ENCODE results near the gene DUSP11.
"Not testable (repeated sequence)": the region's sequence is repeated elsewhere in the genome, so short reads cannot be mapped to it uniquely, and the experiment has no call there.

DUSP11 gene

DNA sequence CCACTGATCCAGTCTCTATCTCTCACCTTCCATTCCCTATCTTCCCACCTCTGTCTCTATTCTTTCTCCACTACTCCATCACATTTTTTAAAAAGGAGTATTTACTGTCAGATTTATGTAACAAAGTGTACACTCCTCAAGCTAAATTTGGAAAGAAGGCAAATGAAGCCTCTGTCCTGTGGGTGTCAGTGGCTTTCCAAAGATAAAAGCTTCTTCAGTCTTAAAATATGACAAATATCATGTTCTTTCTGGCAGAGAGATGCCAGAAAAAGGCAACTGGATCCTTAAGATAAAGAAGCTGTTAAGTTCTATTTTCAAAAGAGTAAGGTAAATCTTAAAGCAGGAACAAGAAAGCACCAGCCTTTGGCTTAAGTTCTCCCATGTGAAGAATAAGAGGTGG is 7.1 kb downstream of the DUSP11 start:
- no peak overlapping the region for H3K4me3 ChIP-seq (ENCODE audit: low read depth, low read length)

DNA sequence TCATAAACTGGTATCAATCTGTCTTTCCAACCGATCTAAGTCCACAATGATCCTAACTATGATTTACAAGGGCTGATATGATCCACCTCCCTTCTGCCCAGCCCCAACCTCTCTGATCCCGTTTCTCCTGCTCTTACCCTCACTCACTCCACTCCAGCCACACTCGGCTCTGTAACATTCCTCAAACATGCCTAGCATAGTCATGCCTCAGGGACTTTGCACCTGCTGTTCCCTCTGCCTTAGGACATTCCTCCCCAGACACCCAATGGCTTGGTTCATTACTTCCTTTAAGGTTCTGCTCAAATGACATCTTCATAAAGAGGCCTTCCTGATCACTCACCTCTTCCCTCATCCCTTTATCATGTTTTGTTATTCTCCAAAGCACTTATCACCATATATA is 9.2 kb downstream of the DUSP11 start:
- Histone ChIP-seq H3K36me3 (ENCODE audit: control insufficient read depth, insufficient read depth, low read length) (peaks cover 66% of the 10 kb centered on the region), H3K4me1 (ENCODE audit: control insufficient read depth, insufficient read depth, low read length) (no peaks in the 10 kb centered on the region), H3K4me3 (ENCODE audit: low read depth, low read length) (no peak overlapping the region), H3K27ac (ENCODE audit: low read depth, low read length) (no peak overlapping the region), H3K9me3 (ENCODE audit: control insufficient read depth, insufficient read depth, low read depth, low read length) (no peaks in the 10 kb centered on the region), H3K9ac (ENCODE audit: low read length) (no peak overlapping the region), H3K27me3 (ENCODE audit: control insufficient read depth, insufficient read depth, low read length) (no peaks in the 10 kb centered on the region)

More for the DNA sequence above, 7.1 kb downstream of the DUSP11 start:
- Histone ChIP-seq H3K27ac (ENCODE audit: low read depth, low read length) (no peak overlapping the region), H3K27me3 (ENCODE audit: control insufficient read depth, insufficient read depth, low read length) (no peaks in the 10 kb centered on the region), H3K9ac (ENCODE audit: low read length) (no peak overlapping the region), H3K9me3 (ENCODE audit: control insufficient read depth, insufficient read depth, low read depth, low read length) (no peaks in the 10 kb centered on the region), H3K36me3 (ENCODE audit: control insufficient read depth, insufficient read depth, low read length) (peaks cover 66% of the 10 kb centered on the region), H3K4me1 (ENCODE audit: control insufficient read depth, insufficient read depth, low read length) (no peaks in the 10 kb centered on the region)

DNA sequence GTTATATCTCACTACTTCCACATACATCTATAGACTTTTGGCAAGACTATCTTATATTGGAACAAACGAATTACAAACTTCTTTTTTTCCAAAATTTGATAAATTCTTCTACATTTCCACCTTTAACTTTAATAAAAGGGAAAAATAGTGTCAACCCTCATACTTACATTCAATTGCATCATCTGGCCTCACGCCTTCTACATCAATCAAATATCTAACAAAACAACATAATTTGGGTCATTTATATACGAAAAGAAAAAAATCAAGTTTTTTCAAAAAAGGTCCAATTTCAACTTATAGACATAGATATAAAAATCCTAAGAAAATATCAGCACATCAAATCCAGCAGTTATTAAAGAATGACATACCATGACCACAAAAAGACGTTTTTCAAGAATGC is 12.9 kb downstream of the DUSP11 start:
- Histone ChIP-seq H3K27me3 (ENCODE audit: control insufficient read depth, insufficient read depth, low read length) (no peaks in the 10 kb centered on the region), H3K4me3 (ENCODE audit: low read depth, low read length) (no peak overlapping the region), H3K9ac (ENCODE audit: low read length) (no peak overlapping the region), H3K36me3 (ENCODE audit: control insufficient read depth, insufficient read depth, low read length) (peaks cover 64% of the 10 kb centered on the region), H3K27ac (ENCODE audit: low read depth, low read length) (no peak overlapping the region), H3K9me3 (ENCODE audit: control insufficient read depth, insufficient read depth, low read depth, low read length) (no peaks in the 10 kb centered on the region), H3K4me1 (ENCODE audit: control insufficient read depth, insufficient read depth, low read length) (no peaks in the 10 kb centered on the region)

DNA sequence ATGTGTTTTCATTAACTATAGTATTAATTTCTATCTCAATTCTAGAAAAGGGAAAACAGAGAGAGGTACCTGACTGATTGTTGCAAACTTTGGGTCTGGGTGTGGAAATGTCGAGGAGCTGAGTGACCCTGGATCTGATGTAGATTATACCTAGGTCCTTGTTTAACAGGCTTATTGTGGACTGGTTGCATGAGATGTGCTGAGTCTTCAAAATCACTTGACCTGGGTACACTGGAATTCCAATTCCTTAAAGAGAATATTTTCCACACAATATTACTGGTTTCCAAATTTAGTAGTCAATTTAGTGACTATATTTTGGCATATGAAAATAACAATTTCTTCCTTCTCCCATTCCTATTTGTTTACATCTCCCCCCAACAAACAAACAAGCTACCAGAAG is 13.6 kb downstream of the DUSP11 start:
- Histone ChIP-seq H3K9ac (ENCODE audit: low read length) (no peak overlapping the region), H3K36me3 (ENCODE audit: control insufficient read depth, insufficient read depth, low read length) (peaks cover 68% of the 10 kb centered on the region), H3K4me1 (ENCODE audit: control insufficient read depth, insufficient read depth, low read length) (no peaks in the 10 kb centered on the region), H3K4me3 (ENCODE audit: low read depth, low read length) (no peak overlapping the region), H3K27me3 (ENCODE audit: control insufficient read depth, insufficient read depth, low read length) (no peaks in the 10 kb centered on the region), H3K27ac (ENCODE audit: low read depth, low read length) (no peak overlapping the region), H3K9me3 (ENCODE audit: control insufficient read depth, insufficient read depth, low read depth, low read length) (no peaks in the 10 kb centered on the region)

DNA sequence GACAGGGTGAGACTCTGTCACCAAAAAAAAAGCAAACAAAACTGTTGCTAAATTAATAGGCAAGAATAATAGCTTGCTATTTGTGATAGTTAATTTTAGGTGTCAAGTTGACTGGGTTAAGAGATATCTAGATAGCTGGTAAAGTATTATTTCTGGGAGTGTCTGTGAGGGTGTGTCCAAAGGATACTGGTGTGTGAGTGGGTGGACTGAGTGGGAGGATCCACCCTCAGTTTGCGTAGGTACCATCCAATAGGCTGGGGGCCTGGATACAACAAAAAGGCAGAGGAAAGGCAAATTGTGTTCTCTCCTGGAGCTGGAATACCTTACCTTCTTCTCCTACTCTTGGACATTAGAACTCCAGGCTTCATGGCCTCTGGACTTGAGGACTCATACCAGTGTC is 15.0 kb downstream of the DUSP11 start:
- Histone ChIP-seq H3K9ac (ENCODE audit: low read length) (no peak overlapping the region), H3K27ac (ENCODE audit: low read depth, low read length) (no peak overlapping the region), H3K27me3 (ENCODE audit: control insufficient read depth, insufficient read depth, low read length) (no peaks in the 10 kb centered on the region), H3K4me3 (ENCODE audit: low read depth, low read length) (no peak overlapping the region), H3K4me1 (ENCODE audit: control insufficient read depth, insufficient read depth, low read length) (no peaks in the 10 kb centered on the region), H3K9me3 (ENCODE audit: control insufficient read depth, insufficient read depth, low read depth, low read length) (no peaks in the 10 kb centered on the region), H3K36me3 (ENCODE audit: control insufficient read depth, insufficient read depth, low read length) (peaks cover 77% of the 10 kb centered on the region)

DNA sequence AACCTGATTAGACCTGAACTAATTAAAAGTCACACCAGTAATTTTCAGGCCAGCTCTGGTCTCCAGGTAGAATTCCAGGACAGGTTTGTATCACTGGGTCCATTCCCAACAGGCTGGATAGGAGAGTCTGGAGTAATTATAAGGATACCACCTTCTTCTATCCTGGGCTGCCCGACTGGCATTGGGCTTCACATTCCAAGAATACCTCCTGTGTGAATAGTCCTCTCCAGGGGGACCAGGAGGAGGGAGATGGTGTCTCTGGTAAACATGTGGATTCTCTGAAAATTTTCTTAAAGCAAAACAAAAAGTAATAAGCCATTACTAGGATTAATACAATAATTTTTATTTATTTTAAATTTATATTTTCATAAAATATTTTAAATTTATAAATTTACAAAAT is 17.3 kb downstream of the DUSP11 start:
- no peak overlapping the region for H3K9ac ChIP-seq (ENCODE audit: low read length)
- H3K36me3 ChIP-seq (ENCODE audit: control insufficient read depth, insufficient read depth, low read length): peaks cover 70% of the 10 kb centered on the region
- no peaks in the 10 kb centered on the region for H3K4me1 ChIP-seq (ENCODE audit: control insufficient read depth, insufficient read depth, low read length)
- no peaks in the 10 kb centered on the region for H3K9me3 ChIP-seq (ENCODE audit: control insufficient read depth, insufficient read depth, low read depth, low read length)
- no peaks in the 10 kb centered on the region for H3K27me3 ChIP-seq (ENCODE audit: control insufficient read depth, insufficient read depth, low read length)
- H3K27ac ChIP-seq (ENCODE audit: low read depth, low read length): no peak overlapping the region
- H3K4me3 ChIP-seq (ENCODE audit: low read depth, low read length): no peak overlapping the region

DNA sequence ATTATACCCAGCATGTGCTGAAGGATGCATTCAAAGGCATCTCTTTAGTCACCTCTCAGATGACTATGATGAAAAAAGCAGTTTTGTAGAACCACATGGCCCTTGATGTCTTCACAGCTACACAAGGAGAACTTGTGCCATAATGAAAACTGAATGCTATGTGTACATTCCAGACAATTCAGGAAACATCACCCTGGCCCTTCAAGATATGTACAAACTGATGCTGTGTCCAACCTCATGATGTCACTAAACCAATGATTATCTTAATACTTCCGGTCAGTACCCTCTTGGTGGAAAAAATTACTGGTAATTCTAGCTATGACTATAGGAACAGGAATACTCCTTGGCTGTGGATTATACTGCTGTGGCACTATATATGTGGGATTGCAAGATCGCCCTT is 20.0 kb downstream of the DUSP11 start:
- no peaks in the 10 kb centered on the region for H3K4me1 ChIP-seq (ENCODE audit: control insufficient read depth, insufficient read depth, low read length)
- no peaks in the 10 kb centered on the region for H3K27me3 ChIP-seq (ENCODE audit: control insufficient read depth, insufficient read depth, low read length)
- H3K36me3 ChIP-seq (ENCODE audit: control insufficient read depth, insufficient read depth, low read length): peaks cover 65% of the 10 kb centered on the region
- H3K4me3 ChIP-seq (ENCODE audit: low read depth, low read length): no peak overlapping the region
- no peaks in the 10 kb centered on the region for H3K9me3 ChIP-seq (ENCODE audit: control insufficient read depth, insufficient read depth, low read depth, low read length)
- no peak overlapping the region for H3K27ac ChIP-seq (ENCODE audit: low read depth, low read length)
- no peak overlapping the region for H3K9ac ChIP-seq (ENCODE audit: low read length)

DNA sequence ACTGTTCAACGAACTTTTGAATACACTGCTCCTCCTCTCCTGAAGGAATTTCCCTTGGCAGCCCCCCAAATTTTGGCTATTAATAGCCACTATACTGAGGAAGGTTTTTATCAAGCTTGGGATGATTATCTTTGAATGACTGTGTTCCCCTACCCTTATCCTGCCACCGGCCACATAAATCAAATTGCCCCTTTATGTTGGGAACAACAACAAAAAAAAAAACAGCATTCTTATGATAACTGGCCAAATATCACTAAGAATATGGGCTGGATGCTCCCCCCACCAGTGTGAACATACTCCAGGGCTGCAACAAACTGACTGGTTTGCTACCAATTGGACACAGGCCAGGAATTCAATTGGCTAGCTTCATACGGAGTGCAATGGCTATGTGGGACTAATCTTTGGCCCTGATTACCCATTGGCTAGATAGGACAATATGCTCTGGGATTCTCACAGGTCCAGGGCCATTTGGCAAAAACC is 20.6 kb downstream of the DUSP11 start:
- Histone ChIP-seq H3K4me3 (ENCODE audit: low read depth, low read length) (no peak overlapping the region), H3K9ac (ENCODE audit: low read length) (no peak overlapping the region), H3K27ac (ENCODE audit: low read depth, low read length) (no peak overlapping the region), H3K9me3 (ENCODE audit: control insufficient read depth, insufficient read depth, low read depth, low read length) (no peaks in the 10 kb centered on the region), H3K36me3 (ENCODE audit: control insufficient read depth, insufficient read depth, low read length) (peaks cover 60% of the 10 kb centered on the region), H3K4me1 (ENCODE audit: control insufficient read depth, insufficient read depth, low read length) (no peaks in the 10 kb centered on the region), H3K27me3 (ENCODE audit: control insufficient read depth, insufficient read depth, low read length) (no peaks in the 10 kb centered on the region)

DNA sequence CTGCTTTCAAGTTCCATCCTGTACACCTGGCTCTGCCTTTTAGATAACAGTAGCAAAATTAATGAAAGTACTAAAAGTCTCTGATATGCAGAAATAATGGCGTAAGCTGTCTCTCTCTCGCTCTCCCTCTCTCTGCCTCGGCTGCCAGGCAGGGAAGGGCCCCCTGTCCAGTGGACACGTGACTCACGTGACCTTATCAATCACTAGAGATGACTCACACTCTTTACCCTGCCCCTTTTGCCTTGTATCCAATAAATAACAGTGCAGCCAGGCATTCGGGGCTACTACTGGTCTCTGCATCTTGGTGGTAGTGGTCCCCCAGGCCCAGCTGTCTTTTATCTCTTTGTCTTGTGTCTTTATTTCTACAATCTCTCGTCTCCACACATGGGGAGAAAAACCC is 25.6 kb downstream of the DUSP11 start:
- not testable (repeated sequence) for H3K4me3 ChIP-seq (ENCODE audit: low read depth, low read length); H3K9me3 ChIP-seq (ENCODE audit: control insufficient read depth, insufficient read depth, low read depth, low read length); H3K9ac ChIP-seq (ENCODE audit: low read length); H3K27me3 ChIP-seq (ENCODE audit: control insufficient read depth, insufficient read depth, low read length); H3K4me1 ChIP-seq (ENCODE audit: control insufficient read depth, insufficient read depth, low read length); H3K27ac ChIP-seq (ENCODE audit: low read depth, low read length)
- peaks cover 45% of the 10 kb centered on the region for H3K36me3 ChIP-seq (ENCODE audit: control insufficient read depth, insufficient read depth, low read length)

DNA sequence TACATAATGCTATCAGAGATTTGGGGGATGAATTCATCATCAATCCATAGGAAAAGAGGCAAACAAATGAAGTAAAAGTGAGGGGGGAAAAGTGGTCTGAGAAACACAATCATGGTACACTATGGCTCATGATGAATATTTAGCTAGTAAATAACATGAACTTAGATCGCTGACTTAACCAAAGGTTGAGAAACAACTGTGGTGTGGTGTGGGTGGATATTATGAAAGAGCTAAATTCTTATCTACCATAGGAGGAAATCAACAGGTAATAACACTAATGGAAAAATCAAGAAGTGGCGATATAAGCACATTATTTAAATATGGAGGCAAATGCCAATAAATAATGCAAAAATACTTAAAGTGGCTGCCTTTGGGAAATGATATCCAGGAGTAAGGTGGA is 30.6 kb downstream of the DUSP11 start:
- H3K4me1 ChIP-seq (ENCODE audit: control insufficient read depth, insufficient read depth, low read length): no peaks in the 10 kb centered on the region
- H3K36me3 ChIP-seq (ENCODE audit: control insufficient read depth, insufficient read depth, low read length): peaks cover 29% of the 10 kb centered on the region
- no peak overlapping the region for H3K27ac ChIP-seq (ENCODE audit: low read depth, low read length)
- H3K27me3 ChIP-seq (ENCODE audit: control insufficient read depth, insufficient read depth, low read length): no peaks in the 10 kb centered on the region
- no peaks in the 10 kb centered on the region for H3K9me3 ChIP-seq (ENCODE audit: control insufficient read depth, insufficient read depth, low read depth, low read length)
- no peak overlapping the region for H3K4me3 ChIP-seq (ENCODE audit: low read depth, low read length)
- H3K9ac ChIP-seq (ENCODE audit: low read length): no peak overlapping the region

DNA sequence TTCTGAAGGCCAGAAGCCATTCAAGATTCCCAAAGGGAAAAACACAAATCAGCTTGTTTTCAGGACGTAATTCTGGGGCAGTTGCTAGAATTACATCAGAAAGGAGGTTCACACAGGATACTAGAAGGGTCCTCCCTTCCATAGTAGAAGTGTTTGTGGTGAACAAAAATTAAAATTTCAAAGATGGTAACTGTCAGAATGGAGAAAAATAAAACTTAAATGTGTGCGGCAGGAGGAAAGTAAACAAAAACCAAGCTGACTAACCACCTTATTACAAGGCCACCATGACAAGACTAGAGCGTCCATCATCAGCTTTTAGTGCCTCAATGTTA is 33.1 kb downstream of the DUSP11 start:
- Histone ChIP-seq H3K9ac (ENCODE audit: low read length) (no peak overlapping the region), H3K9me3 (ENCODE audit: control insufficient read depth, insufficient read depth, low read depth, low read length) (no peaks in the 10 kb centered on the region), H3K4me1 (ENCODE audit: control insufficient read depth, insufficient read depth, low read length) (no peaks in the 10 kb centered on the region), H3K27ac (ENCODE audit: low read depth, low read length) (no peak overlapping the region), H3K36me3 (ENCODE audit: control insufficient read depth, insufficient read depth, low read length) (peaks cover 17% of the 10 kb centered on the region), H3K4me3 (ENCODE audit: low read depth, low read length) (no peak overlapping the region), H3K27me3 (ENCODE audit: control insufficient read depth, insufficient read depth, low read length) (no peaks in the 10 kb centered on the region)

All from HUES6 (cell line).